IPS-18a (cell line): Measurements from ENCODE around the gene ACRBP.

Source experiments
- H3K27ac ChIP-seq: one replicate; pipeline ENCODE4 v1.5.1; 2013; ENCODE audit warnings: low read length
- H3K27me3 ChIP-seq: one replicate; pipeline ENCODE4 v1.6.1; 2013; ENCODE audit warnings: mild to moderate bottlenecking, low read length; ENCODE audit not compliant: control insufficient read depth, insufficient read depth
- H3K36me3 ChIP-seq: one replicate; pipeline ENCODE4 v1.6.1; 2013; ENCODE audit warnings: low read depth, low read length; ENCODE audit not compliant: control insufficient read depth
- H3K4me1 ChIP-seq: one replicate; pipeline ENCODE4 v1.6.1; 2013; ENCODE audit warnings: low read depth, low read length; ENCODE audit not compliant: control insufficient read depth
- H3K4me3 ChIP-seq: one replicate; pipeline ENCODE4 v1.5.1; 2013; ENCODE audit warnings: low read length
- H3K9ac ChIP-seq: one replicate; pipeline ENCODE4 v1.6.1; 2013; ENCODE audit warnings: mild to moderate bottlenecking, low read length, moderate library complexity
- H3K9me3 ChIP-seq: one replicate; pipeline ENCODE4 v1.6.1; 2013; ENCODE audit warnings: low read depth, low read length; ENCODE audit not compliant: control insufficient read depth

ACRBP gene

GRCh38 chr12:6630736-6631135 is 16.5 kb downstream of the ACRBP start:
- H3K4me3 ChIP-seq: no peak overlapping the region

GRCh38 chr12:6627616-6628015 is 19.6 kb downstream of the ACRBP start:
- no peaks in the 10 kb centered on the region for H3K9me3 ChIP-seq
- no peak overlapping the region for H3K9ac ChIP-seq
- H3K4me3 ChIP-seq: no peak overlapping the region

More at GRCh38 chr12:6630736-6631135, 16.5 kb downstream of the ACRBP start:
- no peaks in the 10 kb centered on the region for H3K9me3 ChIP-seq
- H3K27ac ChIP-seq: no peak overlapping the region
- H3K9ac ChIP-seq: no peak overlapping the region
- H3K27me3 ChIP-seq: no peaks in the 10 kb centered on the region
- H3K4me1 ChIP-seq: no peaks in the 10 kb centered on the region
- H3K36me3 ChIP-seq: no peaks in the 10 kb centered on the region

GRCh38 chr12:6626654-6627283 is 20.5 kb downstream of the ACRBP start:
- Histone ChIP-seq H3K4me3 (no peak overlapping the region), H3K27me3 (no peaks in the 10 kb centered on the region), H3K36me3 (no peaks in the 10 kb centered on the region), H3K27ac (no peak overlapping the region), H3K9me3 (no peaks in the 10 kb centered on the region), H3K4me1 (no peaks in the 10 kb centered on the region), H3K9ac (no peak overlapping the region)

More at GRCh38 chr12:6627616-6628015, 19.6 kb downstream of the ACRBP start:
- H3K27me3 ChIP-seq: no peaks in the 10 kb centered on the region
- no peak overlapping the region for H3K27ac ChIP-seq
- H3K4me1 ChIP-seq: no peaks in the 10 kb centered on the region
- H3K36me3 ChIP-seq: no peaks in the 10 kb centered on the region

GRCh38 chr12:6620885-6621274 is 26.4 kb downstream of the ACRBP start:
- H3K9me3 ChIP-seq: no peaks in the 10 kb centered on the region
- peaks cover 28% of the 10 kb centered on the region for H3K27me3 ChIP-seq
- H3K9ac ChIP-seq: no peak overlapping the region
- no peak overlapping the region for H3K27ac ChIP-seq
- H3K4me1 ChIP-seq: no peaks in the 10 kb centered on the region
- H3K36me3 ChIP-seq: no peaks in the 10 kb centered on the region
- H3K4me3 ChIP-seq: no peak overlapping the region

GRCh38 chr12:6620137-6620884 is 26.9 kb downstream of the ACRBP start:
- Histone ChIP-seq H3K4me1 (no peaks in the 10 kb centered on the region), H3K4me3 (peak overlapping the region; percentile 29), H3K27ac (no peak overlapping the region), H3K36me3 (no peaks in the 10 kb centered on the region), H3K9me3 (no peaks in the 10 kb centered on the region), H3K27me3 (peaks cover 28% of the 10 kb centered on the region), H3K9ac (no peak overlapping the region)

- H3K9ac ChIP-seq: no peak overlapping the region
- H3K27me3 ChIP-seq: peaks cover 28% of the 10 kb centered on the region
- H3K4me1 ChIP-seq: peaks cover 7% of the 10 kb centered on the region
- H3K4me3 ChIP-seq: no peak overlapping the region
- no peaks in the 10 kb centered on the region for H3K36me3 ChIP-seq
- no peak overlapping the region for H3K27ac ChIP-seq
- no peaks in the 10 kb centered on the region for H3K9me3 ChIP-seq
Observed at GRCh38 chr12:6618483-6619225, 28.6 kb downstream of the ACRBP start.

DNA sequence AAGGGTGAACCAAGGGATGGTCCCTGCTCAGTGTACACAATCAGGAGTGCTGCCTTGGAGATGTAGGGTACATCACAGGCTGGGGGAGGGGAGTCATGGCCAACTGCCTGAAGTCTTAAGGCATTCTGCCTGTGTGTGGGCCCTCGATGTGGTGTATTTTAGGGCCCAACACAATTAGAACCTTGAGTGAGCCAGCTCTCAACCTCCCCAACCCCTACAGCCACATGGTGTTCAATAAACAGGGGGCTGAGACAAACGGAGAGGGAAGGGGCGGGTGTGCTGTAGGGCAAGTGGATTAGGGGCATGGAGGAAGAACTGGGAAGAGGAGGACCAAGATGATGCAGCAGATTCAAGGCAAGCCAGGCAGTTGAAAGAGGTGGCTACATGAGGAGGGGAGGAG is 31.4 kb downstream of the ACRBP start:
- Histone ChIP-seq H3K9me3 (no peaks in the 10 kb centered on the region), H3K27ac (no peak overlapping the region), H3K4me3 (no peak overlapping the region), H3K4me1 (peaks cover 27% of the 10 kb centered on the region), H3K36me3 (no peaks in the 10 kb centered on the region), H3K9ac (no peak overlapping the region), H3K27me3 (peaks cover 21% of the 10 kb centered on the region)

GRCh38 chr12:6614513-6615172 is 32.6 kb downstream of the ACRBP start:
- H3K9me3 ChIP-seq: no peaks in the 10 kb centered on the region
- peak overlapping the region; percentile 16 for H3K4me3 ChIP-seq
- peak overlapping the region; percentile 15 for H3K9ac ChIP-seq
- H3K4me1 ChIP-seq: peaks cover 28% of the 10 kb centered on the region
- no peak overlapping the region for H3K27ac ChIP-seq
- no peaks in the 10 kb centered on the region for H3K36me3 ChIP-seq
- peaks cover 12% of the 10 kb centered on the region for H3K27me3 ChIP-seq

DNA sequence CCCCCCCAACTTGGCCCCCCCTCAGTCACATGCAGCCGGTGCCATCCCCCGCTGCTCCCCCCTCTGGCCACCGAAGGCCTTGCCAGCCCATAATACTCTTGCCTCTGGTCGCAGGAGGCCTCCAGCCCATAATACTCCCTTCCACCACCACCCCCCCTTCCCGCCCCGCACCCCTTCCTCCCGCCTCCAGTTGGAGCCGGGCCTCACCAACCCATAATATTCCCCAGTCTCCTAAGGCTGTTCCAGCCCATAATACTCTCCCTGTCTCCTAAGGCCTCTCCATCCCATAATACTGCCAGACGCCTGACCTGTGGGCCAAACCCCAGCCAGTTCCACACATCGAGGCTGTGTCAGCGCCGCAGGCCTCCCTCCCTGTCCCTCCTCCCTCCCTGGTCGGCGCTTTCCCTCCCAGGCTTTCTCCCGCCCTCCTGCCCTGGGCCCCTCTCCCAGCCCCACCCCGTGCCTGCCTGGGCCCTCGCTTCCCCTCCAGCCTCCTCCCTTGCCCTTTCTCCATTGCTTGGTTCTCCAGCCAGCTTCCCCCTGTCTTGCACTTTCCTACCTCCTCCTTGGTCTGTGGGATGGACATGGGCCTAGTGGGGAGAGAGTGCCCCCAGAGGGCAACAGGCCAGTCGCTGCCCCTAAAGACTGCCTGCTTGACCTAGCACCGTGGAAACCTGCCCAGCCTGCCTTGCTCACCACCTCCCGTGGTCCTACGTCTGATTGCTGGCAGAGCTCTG is 33.3 kb downstream of the ACRBP start:
- peaks cover 5% of the 10 kb centered on the region for H3K27me3 ChIP-seq
- no peaks in the 10 kb centered on the region for H3K9me3 ChIP-seq
- H3K27ac ChIP-seq: no peak overlapping the region
- no peaks in the 10 kb centered on the region for H3K36me3 ChIP-seq
- H3K9ac ChIP-seq: peak overlapping the region; percentile 82
- peaks cover 28% of the 10 kb centered on the region for H3K4me1 ChIP-seq
- peak overlapping the region; percentile 16 for H3K4me3 ChIP-seq

DNA sequence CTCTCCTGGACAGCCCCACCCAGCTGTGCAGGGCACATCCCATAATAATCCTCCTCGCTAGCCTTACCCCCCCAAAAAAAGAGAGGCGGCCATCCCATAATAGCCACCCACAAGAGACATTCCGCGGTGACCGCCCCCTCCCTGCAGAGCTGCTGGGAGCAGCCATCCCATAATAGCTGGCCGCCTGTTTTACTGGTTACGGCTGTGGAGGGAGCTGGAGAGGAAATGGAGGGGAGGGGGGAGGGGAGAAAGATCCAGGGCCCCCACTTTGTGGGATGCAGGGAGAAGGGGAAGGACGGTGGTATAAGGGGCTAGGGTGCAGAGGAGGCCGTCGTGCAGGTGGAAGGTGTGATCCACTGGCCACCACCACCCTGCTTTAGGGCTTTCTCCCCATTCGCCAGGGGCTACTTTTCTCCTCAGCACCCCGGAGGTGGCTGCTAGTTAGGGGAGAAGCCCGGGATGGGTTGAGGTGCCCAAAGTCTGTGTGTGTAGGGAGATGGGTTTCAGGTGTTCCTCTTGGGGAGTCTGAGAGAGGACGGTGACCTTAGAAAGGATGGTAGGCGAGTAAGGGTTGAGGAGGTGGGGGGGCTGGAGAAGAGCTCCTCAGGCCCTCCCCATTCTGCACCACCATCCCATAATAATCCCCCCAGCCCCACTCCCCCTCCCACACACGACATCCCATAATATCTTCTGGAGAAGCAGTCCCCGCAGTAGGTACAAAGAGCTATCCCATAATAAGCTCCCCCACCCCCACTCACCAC is 34.0 kb downstream of the ACRBP start:
- Histone ChIP-seq H3K27me3 (no peaks in the 10 kb centered on the region), H3K4me3 (peak overlapping the region; percentile 55), H3K9ac (peak overlapping the region; percentile 82), H3K9me3 (no peaks in the 10 kb centered on the region), H3K4me1 (peaks cover 30% of the 10 kb centered on the region), H3K36me3 (no peaks in the 10 kb centered on the region), H3K27ac (peak overlapping the region; percentile 92)
